H1 (cell line): Measurements from ENCODE around the gene ARHGEF11. TPM values are rescaled to one million over a fixed set of nuclear protein-coding genes. Genes with fewer than 3 reads are reported as not detected.

Source experiments
- CTCF ChIA-PET: fragments of 300-600 bp; sonication (Branson Sonifier 250); formaldehyde crosslinking; loops from one replicate; lab custom pipeline; 2021; ENCODE audit not compliant: partially characterized antibody; lab: Charles Lee
- POLR2A ChIA-PET: fragments of 300-600 bp; sonication (Branson Sonifier 250); formaldehyde crosslinking; loops from one replicate; lab custom pipeline; 2021; ENCODE audit warnings: inconsistent platforms; ENCODE audit not compliant: partially characterized antibody; lab: Charles Lee
- DNase-seq, 2 experiments: peaks; one replicate each; pipeline versions ENCODE4 v3.0.0 to v3.0.0-alpha.2; 2010 to 2022; ENCODE audit warnings: low spot score in 2 of 2, low read depth in 1 of 2, mixed read lengths in 1 of 2
- FAIRE-seq: peaks from 2 replicates; lab custom pipeline; 2011; peaks lifted over from hg19 to GRCh38; lab: Jason Lieb, UNC
- H2AFZ ChIP-seq: 2 replicates; pipeline ENCODE4 v1.8.1; 2012; ENCODE audit warnings: low read length, inconsistent platforms
- H2AK5ac ChIP-seq: 2 replicates; pipeline ENCODE4 v1.6.1; 2013; ENCODE audit warnings: low read depth, low read length
- H2BK120ac ChIP-seq: replicated peaks from 2 replicates; pipeline ENCODE3; 2013; ENCODE audit warnings: low read depth, low read length, inconsistent platforms
- H2BK12ac ChIP-seq: 2 replicates; pipeline ENCODE4 v1.6.1; 2013; ENCODE audit warnings: low read depth, low read length
- H2BK15ac ChIP-seq: 2 replicates; pipeline ENCODE4 v1.6.1; 2013; ENCODE audit warnings: low read length
- H2BK20ac ChIP-seq: 2 replicates; pipeline ENCODE4 v1.6.1; 2013; ENCODE audit warnings: low read length
- H2BK5ac ChIP-seq: 2 replicates; pipeline ENCODE4 v1.6.1; 2013; ENCODE audit warnings: low read depth, low read length
- H3K14ac ChIP-seq: 2 replicates; pipeline ENCODE4 v1.6.1; 2013; ENCODE audit warnings: inconsistent platforms; ENCODE audit not compliant: insufficient read length
- H3K18ac ChIP-seq: 2 replicates; pipeline ENCODE4 v1.6.1; 2013; ENCODE audit warnings: low read length; ENCODE audit errors: extremely low read depth
- H3K23ac ChIP-seq: 2 replicates; pipeline ENCODE4 v1.6.1; 2013; ENCODE audit warnings: inconsistent platforms; ENCODE audit not compliant: insufficient read length
- H3K23me2 ChIP-seq: 2 replicates; pipeline ENCODE4 v1.6.1; 2013; ENCODE audit warnings: low read depth, low read length
- H3K27ac ChIP-seq: 2 replicates; pipeline ENCODE4 v1.6.1; 2011; ENCODE audit warnings: low read depth, low read length, inconsistent platforms
- H3K27me3 ChIP-seq, 4 experiments: replicated peaks in 1 of 4; 1 replicate in 1 of 4; 2 replicates in 3 of 4; pipeline versions ENCODE4 v1.6.1 to v1.8.1; 2011 to 2013; ENCODE audit warnings: low read length in 3 of 4, mild to moderate bottlenecking in 3 of 4, inconsistent platforms in 2 of 4, mixed read lengths in 2 of 4, moderate library complexity in 1 of 4; ENCODE audit not compliant: control insufficient read depth in 3 of 4, insufficient read depth in 3 of 4; ENCODE audit errors: extremely low read depth in 1 of 4
- H3K36me3 ChIP-seq, 4 experiments: 2 replicates each; pipeline versions ENCODE4 v1.6.1 to v1.8.1; 2011 to 2013; ENCODE audit warnings: mild to moderate bottlenecking in 4 of 4, low read length in 3 of 4, moderate library complexity in 2 of 4, control low read depth in 1 of 4, inconsistent platforms in 1 of 4; ENCODE audit not compliant: insufficient read depth in 4 of 4, control insufficient read depth in 2 of 4
- H3K4ac ChIP-seq: replicated peaks from 2 replicates; pipeline ENCODE3; 2013; ENCODE audit warnings: low read length, low read depth, mixed read lengths, inconsistent platforms; ENCODE audit not compliant: insufficient read length
- H3K4me1 ChIP-seq, 4 experiments: replicated peaks in 1 of 4; 1 replicate in 1 of 4; 2 replicates in 3 of 4; pipeline versions ENCODE4 v1.6.1 to v1.8.1; 2011 to 2013; ENCODE audit warnings: low read length in 3 of 4, inconsistent platforms in 2 of 4, mixed read lengths in 1 of 4; ENCODE audit not compliant: insufficient read depth in 4 of 4, control insufficient read depth in 3 of 4
- H3K4me2 ChIP-seq, 2 experiments: 2 replicates each; pipeline versions ENCODE4 v1.6.1 to v1.8.1; 2011 to 2013; ENCODE audit warnings: low read depth in 2 of 2, low read length in 2 of 2, control low read depth in 1 of 2, inconsistent platforms in 1 of 2, mild to moderate bottlenecking in 1 of 2; ENCODE audit not compliant: insufficient read depth in 1 of 2
- H3K4me3 ChIP-seq, 4 experiments: fragments of 200-600, 300-600 bp in 1 of 4; sonication (generic), shearing (Covaris generic), sonication (Bioruptor Twin) in 1 of 4; 2 replicates each; pipeline versions ENCODE4 v1.5.1 to v1.8.1; 2011 to 2016; ENCODE audit warnings: low read length in 4 of 4, low read depth in 3 of 4, control low read depth in 2 of 4, inconsistent platforms in 2 of 4, mild to moderate bottlenecking in 2 of 4, mixed read lengths in 1 of 4, moderate library complexity in 1 of 4; ENCODE audit not compliant: insufficient read depth in 2 of 4; ENCODE audit errors: extremely low read depth in 1 of 4
- H3K56ac ChIP-seq: replicated peaks from 2 replicates; pipeline ENCODE3; 2013; ENCODE audit warnings: low read depth, mild to moderate bottlenecking, mixed read lengths, low read length, inconsistent platforms; ENCODE audit not compliant: insufficient read length
- H3K79me1 ChIP-seq: 2 replicates; pipeline ENCODE4 v1.6.1; 2013; ENCODE audit warnings: low read depth, low read length, control low read depth
- H3K79me2 ChIP-seq, 2 experiments: 2 replicates each; pipeline versions ENCODE4 v1.6.1 to v1.8.1; 2012 to 2013; ENCODE audit warnings: low read length in 2 of 2, mild to moderate bottlenecking in 2 of 2, inconsistent platforms in 1 of 2; ENCODE audit not compliant: insufficient read depth in 2 of 2, control insufficient read depth in 1 of 2
- H3K9ac ChIP-seq, 4 experiments: replicated peaks in 1 of 4; 1 replicate in 1 of 4; 2 replicates in 3 of 4; pipeline versions ENCODE4 v1.6.1 to v1.8.1; 2011 to 2013; ENCODE audit warnings: low read depth in 3 of 4, low read length in 3 of 4, control low read depth in 2 of 4, mild to moderate bottlenecking in 2 of 4, moderate library complexity in 2 of 4, inconsistent platforms in 1 of 4; ENCODE audit errors: extremely low read depth in 1 of 4
- H3K9me3 ChIP-seq, 2 experiments: 2 replicates each; pipeline versions ENCODE4 v1.6.1 to v1.8.1; 2012 to 2013; ENCODE audit warnings: mild to moderate bottlenecking in 2 of 2, moderate library complexity in 2 of 2, control low read depth in 1 of 2, inconsistent platforms in 1 of 2, low read depth in 1 of 2, low read length in 1 of 2, mixed read lengths in 1 of 2; ENCODE audit not compliant: insufficient read depth in 2 of 2
- H4K20me1 ChIP-seq, 2 experiments: replicated peaks in 1 of 2; 2 replicates each; pipeline versions ENCODE3 to v1.8.1; 2011 to 2013; ENCODE audit warnings: inconsistent platforms in 2 of 2, low read length in 2 of 2, mild to moderate bottlenecking in 1 of 2; ENCODE audit not compliant: insufficient read depth in 2 of 2, control insufficient read depth in 1 of 2
- H4K5ac ChIP-seq: 2 replicates; pipeline ENCODE4 v1.6.1; 2013; ENCODE audit warnings: low read length, low read depth, mixed read lengths, inconsistent platforms; ENCODE audit not compliant: insufficient read length
- H4K8ac ChIP-seq: 2 replicates; pipeline ENCODE4 v1.8.0; 2013; ENCODE audit warnings: mild to moderate bottlenecking, moderate library complexity, low read length, inconsistent platforms; ENCODE audit not compliant: insufficient read depth; ENCODE audit errors: extremely low read depth
- H4K91ac ChIP-seq: replicated peaks from 2 replicates; pipeline ENCODE3; 2013; ENCODE audit warnings: low read length, mixed read lengths, inconsistent platforms; ENCODE audit not compliant: insufficient read length
- ASH2L ChIP-seq: fragments of 200-600, 300-600 bp; sonication (generic); IDR thresholded peaks from one replicate; pipeline ENCODE4 v1.7.1; 2017; ENCODE audit warnings: low read length
- BCL11A ChIP-seq, 2 experiments: IDR thresholded peaks; one replicate each; pipeline ENCODE4 v1.6.1; 2011; ENCODE audit warnings: low read depth in 2 of 2, low read length in 2 of 2, mild to moderate bottlenecking in 2 of 2
- CBX5 ChIP-seq: fragments of 300-800, 300-1000 bp; sonication (generic); IDR thresholded peaks from 2 replicates; pipeline ENCODE4 v1.7.1; 2016; ENCODE audit warnings: antibody characterized with exemption, low read length, low read depth
- CHD2 ChIP-seq: IDR thresholded peaks from 2 replicates; pipeline ENCODE4 v1.6.1; 2012; ENCODE audit warnings: low read length, improper control_type of control experiment
- HDAC6 ChIP-seq: IDR thresholded peaks from one replicate; pipeline ENCODE4 v1.7.1; 2012; ENCODE audit warnings: low read depth, mild to moderate bottlenecking, inconsistent platforms, low read length, moderate library complexity
- KDM5A ChIP-seq: fragments of 200-600 bp; IDR thresholded peaks from 2 replicates; pipeline ENCODE4 v1.7.1; 2012; ENCODE audit warnings: mild to moderate bottlenecking, low read length, inconsistent platforms, mixed read lengths
- SAP30 ChIP-seq: fragments of 300-600 bp; sonication (generic); IDR thresholded peaks from 2 replicates; pipeline ENCODE4 v1.7.1; 2012; ENCODE audit warnings: low read length, moderate library complexity, mild to moderate bottlenecking, inconsistent platforms; ENCODE audit not compliant: insufficient read depth, insufficient replicate concordance
- SP2 ChIP-seq: IDR thresholded peaks from 2 replicates; pipeline ENCODE4 v1.6.1; 2012; ENCODE audit warnings: mild to moderate bottlenecking, low read length, inconsistent platforms
- TCF12 ChIP-seq: IDR thresholded peaks from 2 replicates; pipeline ENCODE4 v1.6.1; 2011; ENCODE audit warnings: low read depth, mild to moderate bottlenecking, low read length
- ZNF274 ChIP-seq: IDR thresholded peaks from 2 replicates; pipeline ENCODE4 v1.7.0; 2012; ENCODE audit warnings: low read length, borderline replicate concordance; ENCODE audit errors: extremely low read depth
- WGBS, 2 experiments: shearing (Covaris generic) in 1 of 2; methylation state at CpG; one replicate each; pipeline versions ENCODE4 v1.1.6 to v1.1.7; 2013 to 2015; ENCODE audit warnings: low lambda C conversion rate in 2 of 2, mixed read lengths in 2 of 2, inconsistent platforms in 1 of 2, low coverage in 1 of 2, missing lambda C conversion rate in 1 of 2; ENCODE audit not compliant: insufficient replicate concordance in 2 of 2, insufficient coverage in 1 of 2, insufficient read length in 1 of 2; ENCODE audit errors: extremely low coverage in 1 of 2, missing lambda C conversion rate in 1 of 2; 5-methylcytosine and 5-hydroxymethylcytosine counted together
- polyA plus RNA-seq, 7 experiments: library from polyadenylated mRNA; depleted of rRNA in 3 of 7; stranded (reverse) in 5 of 7; unstranded in 2 of 7; fragments of >200 nt in 5 of 7; fragments of 200-250 nt in 2 of 7; gene quantifications; 1 replicate in 5 of 7; 2 replicates in 1 of 7; 4 replicates in 1 of 7; pipeline versions ENCODE4 v1.2.1 to v1.2.3, GENCODE V29; 2011 to 2013; ENCODE audit warnings: missing spikeins in 2 of 7, mixed read lengths in 2 of 7
- total RNA-seq: library from RNA; stranded (reverse); fragmentation: NEBNext Ultra II Directional; extraction: Animal tissue kit (Norgen Biotek cat#: 25700); gene quantifications from 2 replicates; pipeline ENCODE4 v1.2.1, GENCODE V29; 2021
- TF ChIP-seq, protein P1 (sequence below): IDR thresholded peaks from 2 replicates; pipeline ENCODE4 v1.6.1; 2011; ENCODE audit warnings: low read length, improper control_type of control experiment
- TF ChIP-seq, protein P2 (sequence below): IDR thresholded peaks from 2 replicates; pipeline ENCODE4 v1.6.1; 2012; ENCODE audit warnings: low read length, inconsistent platforms

ARHGEF11 gene
- total and polyA plus RNA-seq, 2 of the 8 experiments (the other 6 are each of a cell fraction or from before 2014, with no cell fraction given) = 19.9 to 33.1 TPM

DNA sequence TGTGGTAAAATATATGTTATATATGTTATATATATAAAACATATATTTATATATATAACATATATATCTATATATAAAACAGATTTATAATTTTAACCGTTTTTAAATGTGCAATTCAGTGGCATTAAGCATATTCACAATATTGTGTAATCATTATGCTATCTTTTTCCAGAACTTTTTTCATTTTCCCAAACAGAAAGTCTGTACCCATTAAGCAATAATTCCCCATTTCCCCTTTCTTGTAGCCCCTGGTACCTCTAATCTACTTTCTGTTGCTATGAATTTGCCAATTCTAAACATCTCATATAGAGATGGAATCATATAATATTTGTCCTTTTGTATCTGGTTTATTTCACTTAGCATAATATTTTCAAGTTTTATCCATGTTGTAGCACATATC is 10.7 kb upstream of the ARHGEF11 start:
- Histone ChIP-seq H2BK15ac (no peak overlapping the region), H3K27me3 (no peaks in the 10 kb centered on the region), H3K4me3 (no peak overlapping the region), H3K56ac (no peak overlapping the region), H3K27ac (no peak overlapping the region), H2BK120ac (no peak overlapping the region), H4K8ac (no peak overlapping the region), H3K4me1 (no peaks in the 10 kb centered on the region), H2AFZ (no peak overlapping the region), H3K23ac (no peak overlapping the region), H4K5ac (no peak overlapping the region), H3K14ac (no peak overlapping the region), H3K4ac (no peak overlapping the region), H3K4me2 (no peak overlapping the region), H2BK12ac (no peak overlapping the region), H2BK5ac (no peak overlapping the region), H2BK20ac (no peak overlapping the region), H3K9ac (no peak overlapping the region), H3K23me2 (no peaks in the 10 kb centered on the region; the same call in 1 of the 2 replicates), H2AK5ac (no peak overlapping the region), H3K36me3 (no peaks in the 10 kb centered on the region), H4K20me1 (no peaks in the 10 kb centered on the region), H4K91ac (no peak overlapping the region), H3K79me1 (no peaks in the 10 kb centered on the region), H3K79me2 (no peaks in the 10 kb centered on the region), H3K18ac (no peak overlapping the region), H3K9me3 (peaks cover 0 to 7% of the 10 kb centered on the region in 2 experiments; a peak in 2 of 4 replicates)
- 75% methylated on average over 1 of the region's 1 CpG; no CpG with 5 or more reads in 1 of the 2 experiments for WGBS, 2 experiments
- CTCF ChIA-PET = no interaction called here
- DNase-seq (no peak), FAIRE-seq (no peak)
- POLR2A ChIA-PET = no interaction called here
- TF ChIP-seq CBX5 = no peak
- TF ChIP-seq ZNF274 = no peak
- no peak for TF ChIP-seq BCL11A (IDR thresholded peaks at IDR 0.05; ENCODE audit: low read depth in 2 of 2, low read length in 2 of 2)
- no peak for TF ChIP-seq SP2
- no peak for TF ChIP-seq CHD2
- no peak for TF ChIP-seq TCF12
- no peak for TF ChIP-seq SAP30
- TF ChIP-seq ASH2L = no peak
- no peak for TF ChIP-seq KDM5A
- TF ChIP-seq, protein P1, sequence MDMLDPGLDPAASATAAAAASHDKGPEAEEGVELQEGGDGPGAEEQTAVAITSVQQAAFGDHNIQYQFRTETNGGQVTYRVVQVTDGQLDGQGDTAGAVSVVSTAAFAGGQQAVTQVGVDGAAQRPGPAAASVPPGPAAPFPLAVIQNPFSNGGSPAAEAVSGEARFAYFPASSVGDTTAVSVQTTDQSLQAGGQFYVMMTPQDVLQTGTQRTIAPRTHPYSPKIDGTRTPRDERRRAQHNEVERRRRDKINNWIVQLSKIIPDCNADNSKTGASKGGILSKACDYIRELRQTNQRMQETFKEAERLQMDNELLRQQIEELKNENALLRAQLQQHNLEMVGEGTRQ = no peak
- TF ChIP-seq, protein P2, sequence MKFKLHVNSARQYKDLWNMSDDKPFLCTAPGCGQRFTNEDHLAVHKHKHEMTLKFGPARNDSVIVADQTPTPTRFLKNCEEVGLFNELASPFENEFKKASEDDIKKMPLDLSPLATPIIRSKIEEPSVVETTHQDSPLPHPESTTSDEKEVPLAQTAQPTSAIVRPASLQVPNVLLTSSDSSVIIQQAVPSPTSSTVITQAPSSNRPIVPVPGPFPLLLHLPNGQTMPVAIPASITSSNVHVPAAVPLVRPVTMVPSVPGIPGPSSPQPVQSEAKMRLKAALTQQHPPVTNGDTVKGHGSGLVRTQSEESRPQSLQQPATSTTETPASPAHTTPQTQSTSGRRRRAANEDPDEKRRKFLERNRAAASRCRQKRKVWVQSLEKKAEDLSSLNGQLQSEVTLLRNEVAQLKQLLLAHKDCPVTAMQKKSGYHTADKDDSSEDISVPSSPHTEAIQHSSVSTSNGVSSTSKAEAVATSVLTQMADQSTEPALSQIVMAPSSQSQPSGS = no peak
- TF ChIP-seq HDAC6 = no peak
